HG03378 (cell line): ENCODE data around the gene HORMAD2.

ENCODE experiments used
- ATAC-seq: cut with Tn5 transposase; IDR thresholded peaks from one replicate; pipeline ENCODE4 v1.9.1; 2021; ENCODE audit warnings: mild to moderate bottlenecking, moderate library complexity; ENCODE audit not compliant: unreplicated experiment

The HORMAD2 gene

DNA sequence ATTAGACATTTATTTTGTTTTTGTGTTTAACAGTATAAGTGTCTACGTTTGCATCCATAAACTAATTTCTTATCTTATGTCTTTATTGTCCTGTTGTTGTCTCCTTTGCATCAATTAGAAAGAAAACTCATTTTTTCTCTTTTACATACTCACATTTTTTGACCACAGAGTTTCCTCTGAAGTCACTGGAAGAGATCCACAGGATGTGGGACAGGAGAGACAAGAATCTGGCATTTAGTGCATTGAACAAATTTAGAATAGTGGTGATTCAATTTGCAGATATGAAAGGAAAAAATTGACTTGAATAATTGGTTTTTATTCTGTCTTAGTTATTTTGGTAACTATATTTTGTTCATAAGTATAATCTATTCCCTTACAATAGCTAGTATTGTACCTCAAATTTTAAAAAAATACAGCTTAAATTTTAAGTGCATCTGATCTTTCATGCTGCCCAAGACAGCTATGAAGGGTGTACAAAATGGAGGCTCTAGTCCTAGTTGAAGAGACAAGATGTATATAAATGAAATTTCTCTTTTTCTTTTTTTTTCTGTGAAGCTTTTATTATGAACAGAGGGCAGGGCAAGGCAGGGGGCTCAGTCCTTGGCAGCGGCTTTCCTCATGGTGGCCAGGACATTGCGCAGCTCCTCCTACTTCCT is 24.4 kb downstream of the HORMAD2 start:
- ATAC-seq, result no peak

DNA sequence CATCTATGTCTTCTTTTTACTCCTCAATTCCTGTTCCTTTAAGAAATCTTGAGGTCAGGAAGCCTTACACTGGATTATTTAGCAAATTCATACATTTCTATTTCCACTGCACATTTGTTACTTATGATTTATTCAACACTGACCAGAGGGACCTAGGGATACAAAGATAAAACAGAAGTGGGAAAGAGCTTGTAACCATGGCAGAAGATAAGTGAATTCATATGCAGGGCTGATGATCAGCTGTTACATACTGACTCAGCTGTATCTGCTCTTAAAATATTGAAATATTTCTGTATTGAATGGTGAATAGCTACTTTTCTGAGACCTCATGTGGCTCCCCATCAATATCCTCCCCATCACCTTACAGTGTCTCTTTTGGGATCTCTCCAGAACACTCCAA is 25.2 kb downstream of the HORMAD2 start:
- no peak for ATAC-seq

DNA sequence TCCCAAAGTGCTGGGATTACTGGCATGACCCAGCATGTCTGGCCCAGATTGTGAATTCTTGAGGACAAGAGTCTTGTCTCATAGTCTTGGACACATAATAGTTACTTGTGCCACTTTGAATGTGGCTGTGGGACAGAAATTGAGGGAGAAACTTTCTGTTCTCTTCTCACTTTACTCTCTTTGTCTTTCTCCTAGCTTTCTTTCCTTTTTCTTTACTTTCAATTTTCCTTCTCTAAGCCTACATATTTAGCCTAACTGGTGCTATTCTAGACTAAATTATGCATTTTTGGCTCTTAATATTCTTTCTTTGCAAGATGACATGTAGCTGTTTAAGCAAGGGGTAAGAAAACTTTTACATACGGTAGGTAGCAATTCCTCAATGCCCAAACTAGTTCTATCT is 33.2 kb downstream of the HORMAD2 start:
- ATAC-seq, result no peak

DNA sequence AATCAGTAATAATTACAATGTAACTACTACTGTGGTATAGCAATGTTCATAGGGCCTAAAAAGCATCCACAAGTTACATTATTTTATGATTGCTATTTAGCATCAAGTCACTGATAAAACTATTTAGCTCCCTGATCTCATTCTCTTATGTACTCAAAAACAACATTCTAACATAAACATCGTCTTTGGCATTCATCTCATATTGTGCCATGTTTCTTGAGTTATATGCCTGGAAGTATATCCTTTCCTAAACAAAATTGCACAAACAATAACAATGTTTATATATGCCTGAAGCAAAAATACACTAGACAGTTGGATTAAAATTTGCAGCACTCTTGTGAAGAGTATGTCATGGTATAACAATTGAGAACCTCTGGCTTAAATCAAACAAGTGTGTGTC is 34.1 kb downstream of the HORMAD2 start:
- no peak for ATAC-seq

DNA sequence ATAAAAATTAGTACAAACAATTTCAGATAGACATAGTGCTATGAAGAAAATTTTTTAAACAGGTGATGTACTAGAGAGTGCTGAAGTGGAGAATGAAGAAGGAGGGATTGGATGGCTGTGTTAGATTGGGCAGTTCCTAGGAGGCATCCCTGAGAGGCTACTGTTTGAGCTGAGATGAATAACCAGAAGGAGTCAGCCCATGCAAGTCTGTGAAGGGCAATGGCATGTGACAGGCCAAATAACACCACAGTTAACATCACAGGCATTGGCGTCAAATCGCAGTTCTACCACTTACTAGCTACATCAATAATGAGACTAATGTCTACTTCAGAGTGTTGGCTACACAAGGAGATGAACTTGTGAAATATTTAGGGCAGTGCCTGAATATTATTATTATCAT is 35.4 kb downstream of the HORMAD2 start:
- ATAC-seq, result no peak

DNA sequence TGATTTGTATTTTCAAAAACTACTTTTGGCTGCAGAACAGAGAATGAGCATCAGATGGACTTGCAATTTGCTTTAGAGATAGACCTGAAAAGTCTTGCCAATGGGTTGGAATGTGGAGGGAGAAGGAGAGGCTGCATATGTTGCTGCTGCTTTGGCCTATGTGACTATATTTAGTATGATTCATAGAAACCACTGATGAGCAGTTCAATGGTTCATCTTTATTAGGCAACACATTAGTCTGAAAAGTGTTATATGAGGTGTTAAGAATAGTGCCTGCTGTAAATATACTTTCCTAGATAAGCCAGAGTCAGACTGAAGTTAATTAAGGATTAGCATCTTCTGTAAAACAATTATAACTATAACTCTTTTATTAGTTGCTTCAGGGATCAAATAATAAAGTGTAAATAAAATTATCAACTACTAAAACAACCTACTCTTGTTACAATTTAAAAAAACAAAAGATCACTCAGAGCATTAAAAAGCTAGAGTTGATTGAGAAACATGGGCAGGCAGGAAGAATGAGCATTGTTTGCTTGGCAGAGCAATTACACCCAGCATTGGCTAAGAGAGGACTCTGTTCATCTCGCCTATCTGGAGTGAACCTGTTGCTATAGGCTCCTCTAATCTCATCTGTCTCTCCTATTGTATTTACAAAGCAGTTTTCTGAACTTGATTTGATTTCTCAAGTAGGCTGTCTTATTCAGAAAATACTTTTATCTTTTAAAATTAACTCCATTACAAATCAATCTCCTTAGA is 36.3 kb downstream of the HORMAD2 start:
- no peak for ATAC-seq

DNA sequence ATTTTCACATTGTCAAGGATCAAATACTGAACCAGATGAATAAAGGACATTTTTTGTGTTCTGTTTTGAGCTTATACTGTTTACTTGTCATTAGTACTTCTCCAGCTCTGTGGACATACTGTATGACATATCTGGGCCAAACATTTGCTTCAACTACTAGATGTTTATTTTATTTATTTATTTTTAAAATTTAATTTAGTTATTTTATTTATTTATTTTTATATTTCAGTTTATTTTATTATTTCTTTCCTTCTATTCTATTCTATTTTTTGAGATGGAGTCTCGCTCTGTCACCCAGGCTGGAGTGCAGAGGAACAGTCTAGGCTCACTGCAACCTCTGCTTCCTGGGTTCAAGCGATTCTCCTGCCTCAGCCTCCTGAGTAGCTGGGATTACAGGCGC is 37.0 kb downstream of the HORMAD2 start:
- ATAC-seq, result no peak

DNA sequence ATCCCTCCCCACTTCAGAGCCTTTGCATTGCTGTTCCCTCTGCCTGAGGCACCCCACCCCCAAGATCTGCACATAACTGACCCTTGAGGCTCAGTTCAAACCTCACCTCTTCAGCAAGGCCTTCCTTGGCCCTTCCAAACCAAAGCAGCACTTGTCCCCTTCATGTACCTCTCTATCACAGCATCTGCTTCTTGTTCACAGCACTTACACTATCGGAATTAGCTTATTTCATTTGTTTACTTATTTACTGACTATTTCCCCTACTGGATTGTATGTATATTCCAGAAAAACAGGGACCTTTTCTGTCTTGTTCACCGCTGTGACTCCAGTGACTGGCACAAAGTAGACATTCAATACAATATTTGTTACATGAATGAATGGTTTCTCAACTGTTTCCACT is 38.0 kb downstream of the HORMAD2 start:
- no peak for ATAC-seq

DNA sequence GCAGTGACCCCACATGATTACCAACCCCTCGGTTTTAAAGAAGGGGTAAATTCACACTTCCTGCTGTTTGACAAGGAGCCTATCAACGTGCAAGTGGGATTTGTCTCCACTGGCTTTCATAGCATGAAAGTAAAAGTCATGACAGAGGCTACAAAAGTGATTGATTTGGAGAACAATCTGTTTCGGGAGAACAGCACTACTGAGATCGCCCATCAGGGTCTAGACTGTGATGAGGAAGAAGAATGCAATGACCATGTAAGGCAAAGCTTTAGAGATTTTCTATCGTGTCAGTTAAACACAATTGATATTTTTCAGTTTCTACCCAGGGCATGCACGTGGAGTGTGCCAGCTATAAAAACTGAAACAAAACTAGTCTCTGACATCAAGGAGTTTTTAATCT is 41.7 kb downstream of the HORMAD2 start:
- no peak for ATAC-seq

DNA sequence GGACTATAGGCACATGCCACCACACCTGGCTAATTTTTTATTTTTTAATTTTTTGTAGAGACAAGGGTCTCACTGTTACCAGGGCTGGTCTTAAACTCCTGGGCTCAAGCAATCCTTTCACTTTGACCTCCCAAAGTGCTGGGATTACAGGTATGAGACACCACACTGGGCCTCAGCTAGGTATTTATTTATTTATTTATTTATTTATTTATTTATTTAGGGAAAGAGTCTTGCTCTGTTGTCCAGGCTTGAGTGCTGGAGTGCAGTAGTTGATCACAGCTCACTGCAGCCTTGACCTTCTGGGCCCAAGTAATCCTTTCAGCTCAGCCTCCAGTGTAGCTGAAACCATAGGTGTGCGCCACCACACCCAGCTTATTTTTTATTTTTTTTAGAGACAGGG is 43.2 kb downstream of the HORMAD2 start:
- ATAC-seq, result no peak

DNA sequence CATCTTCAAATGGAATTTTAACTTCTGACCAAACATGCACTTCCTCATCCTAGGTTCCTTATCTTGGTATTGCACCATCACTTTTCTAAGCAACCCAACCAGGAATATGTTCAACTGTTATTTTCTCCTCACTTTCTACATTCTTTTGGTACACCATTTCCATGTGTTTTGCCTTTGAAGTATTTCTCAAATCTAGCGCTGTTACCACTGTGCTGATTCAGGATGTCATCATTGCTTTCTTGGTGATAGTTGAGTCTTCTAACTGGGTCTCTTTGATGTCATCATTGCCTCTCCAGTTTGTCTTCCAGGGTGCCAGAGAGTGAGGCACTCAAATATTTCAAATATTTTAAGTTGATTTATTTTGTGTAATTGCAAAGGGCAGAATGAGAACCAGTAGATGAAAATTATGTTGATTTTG is 47.5 kb downstream of the HORMAD2 start:
- no peak for ATAC-seq

DNA sequence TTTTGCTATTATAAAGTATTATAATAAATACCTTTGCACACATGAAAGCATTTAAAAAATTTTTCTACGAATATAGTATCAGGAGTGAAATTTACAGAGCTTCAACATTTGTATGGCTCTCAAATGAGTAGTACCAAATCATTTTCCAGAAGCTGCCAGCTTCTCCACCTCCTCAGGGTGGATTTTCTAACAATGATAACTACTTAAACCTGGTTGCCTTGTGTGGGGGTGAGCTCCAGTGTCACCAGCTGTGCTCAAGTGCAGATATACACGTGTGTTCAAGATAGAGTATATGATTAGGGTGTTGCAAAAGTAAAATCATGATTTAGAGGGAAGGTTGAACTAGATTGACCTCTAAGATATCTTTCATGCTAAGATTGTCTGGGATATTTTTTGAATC is 48.2 kb downstream of the HORMAD2 start:
- ATAC-seq, result no peak

DNA sequence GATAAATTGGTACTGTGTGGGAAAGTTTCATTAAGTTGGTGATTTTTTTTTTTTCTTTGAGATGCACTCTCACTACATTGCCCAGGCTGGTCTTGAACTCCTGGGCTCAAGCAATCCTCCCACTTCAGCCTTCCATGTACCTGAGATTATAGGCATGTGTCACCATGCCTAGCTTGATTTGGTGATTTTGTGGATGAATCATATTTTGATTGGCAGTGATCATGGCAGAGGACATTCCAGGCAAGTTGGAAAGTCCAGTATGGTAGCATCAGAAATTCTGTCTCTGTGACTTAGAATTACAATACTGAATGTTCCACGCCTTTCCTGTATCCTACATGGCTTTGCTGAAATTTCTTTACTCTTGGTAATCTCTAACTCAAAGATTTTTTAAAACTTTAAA is 49.4 kb downstream of the HORMAD2 start:
- no peak for ATAC-seq

DNA sequence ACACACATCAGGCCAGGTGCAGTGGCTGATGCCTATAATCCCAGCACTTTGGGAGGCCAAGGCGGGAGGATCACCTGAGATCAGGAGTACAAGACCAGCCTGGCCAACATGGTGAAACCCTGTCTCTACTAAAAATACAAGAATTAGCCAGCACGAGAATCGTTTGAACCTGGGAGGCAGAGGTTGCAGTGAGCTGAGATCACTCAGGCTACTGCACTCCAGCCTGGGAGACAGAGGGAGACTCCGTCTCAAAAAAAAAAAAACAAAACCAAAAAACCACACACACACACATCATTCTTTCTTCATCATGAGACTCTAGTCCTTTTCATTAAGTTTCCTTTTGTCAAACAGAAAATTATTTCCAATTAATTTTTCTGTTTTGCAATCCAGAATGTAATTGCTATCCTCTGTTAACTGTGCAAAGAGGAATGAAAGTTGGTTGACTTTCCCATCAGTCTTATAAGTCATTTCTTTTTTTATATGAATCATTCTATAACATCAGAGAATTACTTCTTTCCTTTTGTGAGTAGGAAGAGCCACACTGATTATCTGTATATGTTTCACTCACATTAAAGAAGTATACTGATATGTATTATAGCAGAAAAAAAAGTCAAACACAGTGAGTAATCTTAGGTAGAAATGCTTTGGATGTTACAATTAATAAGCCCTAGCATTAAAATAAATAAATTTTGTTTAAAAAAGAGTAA is 52.2 kb downstream of the HORMAD2 start:
- no peak for ATAC-seq

DNA sequence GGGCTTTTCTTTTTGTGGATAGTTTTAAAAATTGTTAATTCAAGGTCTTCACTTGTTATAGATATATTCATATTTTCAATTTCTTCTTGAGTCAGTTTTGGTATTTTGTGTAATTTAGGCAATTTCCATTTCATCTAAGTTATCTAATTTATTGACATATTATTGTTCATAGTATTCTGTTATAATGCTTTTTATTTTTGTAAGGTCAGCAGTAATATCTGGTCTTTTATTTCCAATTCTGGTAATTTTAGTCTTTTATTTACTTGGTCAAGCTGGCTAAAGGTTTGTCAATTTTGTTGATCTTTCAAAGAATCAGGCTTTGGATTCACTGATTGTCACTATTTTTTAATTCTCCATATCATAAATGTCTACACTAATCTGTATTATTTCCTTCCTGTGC is 60.1 kb downstream of the HORMAD2 start:
- ATAC-seq, result no peak

DNA sequence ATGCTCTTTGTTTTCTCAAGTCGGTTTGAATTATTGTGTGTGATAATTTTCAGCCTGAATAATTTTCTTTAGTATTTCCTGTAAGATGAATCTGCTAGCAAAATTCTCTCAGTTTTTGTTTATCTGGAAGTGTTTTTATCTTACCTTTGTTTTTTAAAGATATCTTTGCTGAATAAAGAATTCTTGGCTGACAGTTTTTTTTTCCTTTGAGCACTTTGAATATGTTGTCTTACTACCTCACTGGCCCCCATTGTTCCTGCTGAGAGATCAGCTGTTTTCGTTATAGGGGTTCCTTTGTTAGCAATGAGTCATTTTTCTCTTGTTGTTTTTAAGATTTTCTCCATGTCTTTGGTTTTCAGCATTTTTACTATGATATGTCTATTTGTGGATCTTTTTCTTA is 63.0 kb downstream of the HORMAD2 start:
- ATAC-seq, result no peak

DNA sequence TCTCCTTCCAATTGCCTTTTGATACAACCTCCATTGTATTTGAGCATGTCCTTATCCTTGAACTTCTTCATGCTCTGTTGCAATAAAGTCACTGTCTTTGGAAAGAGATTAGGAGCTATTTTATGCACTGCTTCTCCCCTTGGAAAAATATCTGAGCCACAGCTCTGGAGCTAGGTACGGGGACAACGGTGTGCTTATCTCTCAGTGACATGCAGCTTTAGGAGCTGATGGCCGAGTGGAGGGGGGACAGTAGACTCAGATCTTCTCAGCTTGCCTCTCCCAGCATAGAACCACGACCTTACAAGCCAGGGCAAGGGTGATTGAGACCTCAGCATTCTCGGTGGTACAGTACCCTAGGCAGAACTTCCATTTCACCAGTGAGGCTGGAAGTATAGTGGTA is 64.1 kb downstream of the HORMAD2 start:
- ATAC-seq, result no peak

DNA sequence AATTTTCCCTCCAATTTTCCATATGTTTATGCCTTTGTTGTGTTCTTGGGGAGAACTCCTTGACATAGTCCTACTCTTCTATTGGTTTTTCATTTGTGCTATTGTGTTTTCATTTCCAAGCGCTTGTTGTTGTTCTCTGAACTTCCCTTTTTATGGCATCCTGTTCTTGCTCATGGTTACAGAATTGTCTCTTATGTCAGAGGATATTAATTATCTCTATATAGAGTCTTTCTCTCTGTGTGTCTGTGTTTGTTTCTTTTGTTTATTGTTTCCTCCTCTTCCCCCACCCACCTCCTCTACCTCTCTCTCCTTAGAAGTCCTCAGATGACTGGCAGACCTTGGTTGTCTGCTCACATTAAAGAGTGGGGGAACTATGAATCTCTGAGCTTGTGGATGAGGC is 69.9 kb downstream of the HORMAD2 start:
- ATAC-seq, result no peak

DNA sequence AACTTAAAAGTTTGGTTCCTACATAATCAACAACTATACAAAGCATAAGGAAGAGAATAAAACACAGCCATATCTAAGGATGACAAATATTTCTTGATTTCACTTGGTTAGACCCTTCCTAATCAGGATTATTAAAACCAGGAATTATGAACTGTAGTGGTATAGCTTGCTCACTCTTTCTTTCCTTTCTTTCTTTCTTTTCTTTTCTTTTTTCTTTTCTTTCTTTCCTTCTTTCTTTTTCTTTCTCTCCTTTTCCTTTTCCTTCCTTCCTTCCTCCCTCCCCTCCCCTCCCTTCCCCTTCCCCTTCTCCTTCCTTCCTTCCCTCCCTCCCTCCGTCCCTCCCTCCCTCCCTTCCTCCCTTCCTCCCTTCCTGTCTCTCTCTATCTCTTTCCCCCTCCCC is 78.0 kb downstream of the HORMAD2 start:
- ATAC-seq, result no peak

DNA sequence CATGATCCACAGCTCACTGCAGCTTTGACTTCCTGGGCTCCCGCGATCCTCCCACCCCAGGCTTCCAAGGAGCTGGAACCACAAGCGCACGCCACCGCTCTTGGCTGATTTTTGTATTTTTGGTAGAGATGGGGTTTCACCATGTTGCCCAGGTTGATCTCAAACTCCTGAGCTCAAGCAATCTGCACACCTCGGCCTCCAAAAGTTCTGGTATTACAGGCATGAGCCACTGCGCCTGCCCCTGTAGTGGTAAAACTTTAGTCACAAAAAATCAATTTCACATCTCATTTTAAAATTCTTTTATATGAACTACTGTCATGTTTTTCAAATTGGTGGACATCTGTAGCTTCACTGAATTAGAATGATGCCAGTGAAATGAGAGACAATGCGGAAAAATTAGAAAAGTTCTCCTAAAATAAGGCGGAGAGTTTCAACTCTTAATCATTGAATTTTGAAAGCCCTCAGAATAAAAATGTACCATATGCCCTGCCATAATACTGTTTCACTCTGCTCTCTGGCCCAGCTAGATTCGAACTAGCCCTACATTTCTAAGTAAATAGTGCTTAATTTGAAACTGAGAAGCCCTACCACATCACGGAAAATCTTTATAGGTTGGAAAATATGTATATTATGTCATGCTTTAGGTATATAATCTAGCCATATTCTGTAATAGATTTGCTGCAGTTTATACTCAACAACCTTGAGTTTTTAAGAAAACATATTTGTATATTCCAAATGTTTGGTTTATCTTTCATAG is 78.7 kb downstream of the HORMAD2 start:
- no peak for ATAC-seq

DNA sequence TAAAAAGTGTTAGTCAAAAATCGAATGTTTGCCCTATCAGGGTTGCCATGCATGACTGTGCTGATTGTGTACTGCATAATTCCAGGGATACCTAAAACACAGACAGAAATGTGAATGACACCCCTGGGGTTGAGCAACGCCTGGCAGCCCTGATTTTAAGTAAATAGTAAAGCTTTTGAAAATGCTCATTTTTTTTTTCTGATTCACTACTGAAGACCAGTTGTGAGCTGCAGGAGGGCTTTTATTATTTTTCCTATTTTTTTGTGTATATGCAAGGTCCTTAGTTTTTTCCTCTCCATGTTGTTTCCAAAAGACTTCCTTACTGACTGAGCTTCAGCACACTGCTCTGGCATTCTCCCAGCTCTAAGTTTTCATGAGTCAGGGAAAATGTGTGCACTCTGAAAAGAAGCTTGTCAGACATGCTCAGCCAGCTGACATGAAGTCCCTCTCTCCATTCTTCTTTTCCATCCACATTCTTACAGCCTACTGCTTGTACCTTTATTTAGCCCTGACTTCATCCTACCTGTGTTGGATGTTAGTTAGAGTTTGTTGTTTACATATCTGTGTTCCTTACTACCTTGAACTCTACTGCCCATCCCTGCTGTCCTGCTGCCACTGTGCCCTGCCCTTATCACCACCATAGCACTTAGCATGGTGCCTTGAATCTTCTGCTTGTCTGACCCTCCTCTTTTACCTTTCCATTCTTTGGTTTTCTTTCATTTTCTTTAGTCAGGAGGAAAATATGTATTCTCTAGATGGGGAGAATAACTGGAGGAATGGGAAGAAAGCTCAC is 79.5 kb downstream of the HORMAD2 start:
- no peak for ATAC-seq
